Stimulated activated CD4-positive, alpha-beta T cell treated with anti-CD3 and anti-CD28 coated beads, Interleukin-1b, Interleukin-23, amount 100 ng/mL, for 1 hour (primary cell): ENCODE measurements around the gene CEP128.

Experiments
- DNase-seq, 2 donors: peaks; one replicate each; pipeline ENCODE4 v3.0.0-alpha.2; 2020; ENCODE audit warnings: low read depth in 2 of 2

CEP128 gene

DNA sequence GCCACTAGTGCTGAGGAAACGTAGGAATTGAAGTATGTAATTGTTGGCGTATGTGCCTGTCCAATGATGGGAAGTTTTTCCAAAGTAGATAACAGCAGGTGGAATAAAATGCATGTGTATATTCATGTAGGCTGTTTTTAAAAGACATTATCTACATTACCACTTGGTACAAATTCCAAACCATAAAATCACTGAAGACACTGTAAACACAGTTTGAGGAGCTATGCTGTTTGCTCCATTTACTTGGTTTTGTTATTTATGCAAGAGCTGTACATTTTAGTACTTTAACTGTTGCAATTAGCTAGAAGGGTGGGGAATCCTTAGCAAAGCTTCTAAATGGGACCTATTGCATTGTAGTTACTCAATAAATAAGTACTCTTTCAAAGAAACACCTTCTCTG lies 455.8 kb downstream of the CEP128 start:
- no peak for DNase-seq

DNA sequence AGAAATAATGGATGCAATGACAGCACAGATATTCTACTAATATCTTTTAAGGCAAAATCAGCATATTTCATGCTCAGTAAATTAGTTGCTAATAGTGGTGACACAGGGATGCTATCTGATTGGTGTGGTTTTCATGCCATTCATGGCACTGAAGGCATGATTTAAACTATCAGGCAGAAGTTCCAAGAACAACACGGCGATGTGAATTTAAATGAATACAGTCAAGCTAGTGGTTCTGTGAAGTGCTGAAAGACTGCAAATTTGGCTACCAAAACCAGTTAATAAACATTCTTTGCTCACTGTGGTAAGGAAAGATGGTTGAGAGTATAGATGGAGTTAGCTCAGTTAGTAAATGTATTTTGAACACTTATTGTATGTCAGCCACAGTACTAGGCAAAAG lies 458.2 kb downstream of the CEP128 start:
- no peak for DNase-seq

DNA sequence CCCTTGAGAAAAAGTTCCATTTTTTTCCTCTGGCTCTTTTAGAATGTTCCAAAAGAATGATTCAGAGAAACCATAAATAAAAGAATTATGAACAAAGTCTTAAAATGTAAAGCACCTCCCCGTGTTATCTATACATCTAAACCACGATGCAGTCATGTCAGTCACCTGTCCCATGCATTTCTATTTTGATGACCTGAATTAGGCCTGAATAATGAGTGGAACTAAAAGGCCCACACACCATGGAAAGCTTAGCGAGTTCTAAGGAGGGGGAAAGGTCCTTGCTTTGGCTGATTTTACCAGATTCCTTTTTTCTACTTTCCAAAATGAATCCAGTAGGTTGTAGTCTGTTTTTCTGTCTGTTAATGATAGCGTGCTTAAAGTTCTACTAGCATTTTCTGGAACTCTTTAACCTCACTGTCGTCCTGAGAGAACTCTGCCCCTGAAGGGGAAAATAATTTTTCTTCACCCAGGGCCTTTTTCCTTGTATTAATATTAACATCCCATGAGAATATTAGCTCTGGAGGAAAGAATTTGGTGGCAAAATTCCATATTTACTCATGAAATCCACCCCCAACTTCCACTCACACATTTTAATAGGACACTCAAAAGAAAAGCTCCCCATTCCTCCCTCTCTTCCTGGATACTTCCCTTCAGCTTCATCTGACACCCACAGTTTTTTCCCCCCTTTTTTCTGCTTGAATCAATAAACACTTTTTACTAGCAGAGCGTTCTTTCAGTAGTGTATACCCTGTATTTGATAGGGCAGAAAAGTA lies 464.0 kb downstream of the CEP128 start:
- no peak for DNase-seq

DNA sequence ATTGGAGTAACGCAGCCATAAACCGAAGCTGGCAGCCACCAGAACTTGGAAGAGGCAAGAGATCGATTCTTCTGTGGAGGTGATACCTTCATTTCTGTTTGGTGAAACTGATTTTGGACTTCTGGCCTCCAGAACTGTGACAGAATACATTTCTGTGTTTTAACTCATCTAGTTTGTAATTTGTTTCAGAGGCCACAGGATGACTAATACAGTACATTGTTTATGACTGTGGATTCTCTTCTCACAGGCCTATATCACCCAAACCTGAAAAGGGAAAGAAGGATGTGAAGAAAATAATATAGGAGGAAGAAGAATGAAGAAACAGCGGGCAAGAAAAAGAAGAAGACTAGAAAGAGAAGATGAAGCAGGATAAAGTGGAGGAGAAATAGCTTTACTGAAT lies 466.5 kb downstream of the CEP128 start:
- no peak for DNase-seq

DNA sequence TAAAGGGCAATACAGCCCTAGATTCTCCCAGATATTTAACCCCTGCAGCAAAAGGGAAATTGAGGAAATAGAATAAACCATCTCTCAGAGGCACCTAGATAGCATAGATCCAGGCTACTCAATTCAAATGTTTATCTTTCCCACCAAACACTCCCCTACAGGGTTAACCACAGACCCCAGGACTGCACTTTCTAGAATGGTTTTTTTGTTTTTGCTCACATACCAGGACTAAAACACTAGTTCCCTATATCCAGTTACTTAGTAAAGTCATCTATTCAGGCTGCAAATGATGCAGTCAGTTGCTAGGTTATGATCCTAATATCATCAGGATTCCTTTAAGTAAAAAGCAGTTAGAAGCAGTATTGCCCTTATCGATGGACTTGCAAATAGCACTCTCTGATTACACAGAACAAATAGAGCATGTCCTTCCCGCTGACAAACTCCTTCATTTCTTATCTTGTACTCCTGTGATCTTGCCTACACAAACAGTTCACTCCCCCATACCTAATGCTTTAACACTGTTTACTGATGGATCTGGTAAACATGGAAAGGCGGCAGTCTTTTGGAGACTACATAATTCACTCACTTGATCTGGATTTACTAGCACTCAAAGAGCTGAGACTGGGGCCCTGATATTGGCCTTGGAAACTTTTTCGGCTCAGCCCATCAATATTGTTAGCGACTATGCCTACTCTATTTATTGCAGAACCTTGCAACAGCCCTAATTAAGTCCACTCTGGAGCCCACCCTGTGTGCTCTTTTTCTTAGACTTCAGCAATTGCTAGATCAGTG lies 473.0 kb downstream of the CEP128 start:
- DNase-seq = no peak

DNA sequence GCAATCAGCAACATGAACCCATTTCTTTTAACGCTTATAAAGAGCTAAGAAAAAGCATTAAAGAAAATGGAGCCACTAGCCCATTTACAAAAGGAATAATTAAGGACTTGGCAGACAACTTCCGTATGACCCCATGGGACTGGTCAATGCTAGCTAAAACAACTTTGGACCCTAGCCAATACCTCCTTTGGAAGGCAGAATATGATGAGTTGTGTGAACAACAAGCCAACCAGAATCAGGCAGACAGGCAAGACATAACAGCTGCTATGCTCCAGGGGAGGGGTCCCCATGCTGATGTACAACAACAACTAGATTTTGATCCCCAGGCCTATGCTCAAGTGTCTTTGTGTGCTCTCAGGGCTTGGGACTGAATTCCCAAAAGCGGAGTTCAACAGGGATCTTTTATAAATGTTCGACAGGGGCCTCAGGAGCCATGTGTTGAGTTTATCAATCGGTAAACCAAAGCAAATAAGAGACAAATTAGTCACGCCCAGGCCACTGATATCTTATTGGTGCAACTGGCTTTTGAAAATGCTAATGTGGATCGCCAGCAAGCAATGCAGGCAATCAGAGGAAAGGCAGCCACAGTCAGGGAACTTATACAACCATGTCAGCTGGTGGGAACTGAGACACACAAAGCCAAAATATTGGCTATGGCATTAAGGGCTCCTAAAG lies 475.9 kb downstream of the CEP128 start:
- no peak for DNase-seq

DNA sequence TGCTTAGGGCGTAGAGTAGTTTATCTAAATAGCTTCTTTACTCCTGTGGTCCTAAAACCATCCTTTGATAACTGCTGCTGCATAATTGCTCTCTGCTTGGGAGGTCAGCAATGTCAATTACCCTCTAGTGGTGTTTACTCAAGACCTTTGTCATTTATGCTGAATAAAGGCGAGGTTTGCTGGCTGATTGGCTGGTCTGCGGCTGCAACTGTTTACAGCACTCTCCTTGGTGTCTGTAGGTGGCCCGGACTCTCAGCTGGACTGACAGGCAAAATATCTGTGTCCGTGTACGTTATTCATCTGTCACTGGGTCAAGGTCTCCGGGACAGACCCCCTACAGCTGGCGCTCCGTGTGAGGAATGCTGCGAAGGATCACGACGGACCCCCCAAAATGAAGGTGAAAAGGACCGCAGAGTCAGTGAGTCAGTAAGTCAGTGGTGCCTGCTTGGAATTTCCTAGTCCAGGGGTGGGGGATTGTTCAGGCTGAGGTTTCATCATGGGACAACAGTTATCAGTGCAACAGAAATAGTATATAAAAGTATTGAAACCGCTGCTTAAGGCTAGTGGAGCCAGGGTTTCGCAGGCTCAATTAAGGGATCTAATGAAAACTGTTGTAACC lies 476.9 kb downstream of the CEP128 start:
- DNase-seq = no peak

DNA sequence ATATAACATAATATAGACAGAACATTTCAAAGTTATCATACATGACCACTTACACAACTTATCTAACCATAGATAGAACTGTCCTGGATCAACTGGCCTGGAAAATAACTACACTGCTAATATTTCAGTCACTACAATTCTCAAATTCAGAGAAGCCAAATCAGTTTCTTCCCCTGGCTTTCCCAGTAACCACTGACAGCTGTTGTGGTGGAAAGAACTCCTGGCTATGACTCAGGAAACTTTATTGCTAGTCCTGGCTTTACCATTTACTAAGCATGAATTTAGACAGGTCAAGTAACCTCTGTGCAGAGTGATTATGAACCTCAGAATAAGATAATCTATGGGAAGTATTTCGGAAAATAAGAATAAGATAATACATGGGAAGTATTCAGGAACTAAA lies 485.3 kb downstream of the CEP128 start:
- no peak for DNase-seq

DNA sequence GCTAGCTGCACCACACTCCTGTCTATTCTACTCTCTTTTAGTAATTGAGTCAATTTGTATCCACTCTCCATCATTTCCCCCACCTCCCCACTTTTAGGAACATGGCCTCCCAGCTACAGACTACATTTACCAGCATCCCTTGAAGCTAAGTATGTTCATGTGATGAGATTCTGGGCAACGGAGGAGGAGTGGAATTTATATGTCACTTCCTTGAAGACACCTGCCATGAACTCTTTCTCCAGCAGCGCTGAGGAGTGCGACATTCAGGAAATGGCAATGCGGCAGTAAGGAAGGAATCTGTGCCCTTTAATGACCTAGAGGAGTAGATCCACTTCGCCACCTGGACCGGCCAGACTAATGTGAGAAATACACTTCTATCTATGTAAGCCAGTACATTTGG lies 486.5 kb downstream of the CEP128 start:
- DNase-seq = no peak

DNA sequence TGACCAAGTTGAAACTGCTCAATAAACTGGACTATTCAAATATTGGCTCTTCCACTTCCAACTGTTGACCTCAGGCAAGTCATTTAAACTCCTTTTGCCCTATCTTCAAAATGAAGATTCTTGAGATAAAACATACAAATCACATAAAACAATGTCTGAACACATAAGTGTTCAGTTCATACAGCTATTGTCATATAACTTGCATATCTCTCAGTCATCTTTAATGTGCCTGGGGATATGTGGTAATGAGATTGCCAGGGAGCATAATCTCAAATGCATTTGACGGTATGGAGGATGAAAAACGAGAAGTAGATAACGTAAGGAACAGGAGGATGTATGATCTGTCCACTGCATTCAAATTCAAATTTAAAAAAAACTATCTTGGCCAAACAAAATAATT lies 493.3 kb downstream of the CEP128 start:
- DNase-seq = no peak

DNA sequence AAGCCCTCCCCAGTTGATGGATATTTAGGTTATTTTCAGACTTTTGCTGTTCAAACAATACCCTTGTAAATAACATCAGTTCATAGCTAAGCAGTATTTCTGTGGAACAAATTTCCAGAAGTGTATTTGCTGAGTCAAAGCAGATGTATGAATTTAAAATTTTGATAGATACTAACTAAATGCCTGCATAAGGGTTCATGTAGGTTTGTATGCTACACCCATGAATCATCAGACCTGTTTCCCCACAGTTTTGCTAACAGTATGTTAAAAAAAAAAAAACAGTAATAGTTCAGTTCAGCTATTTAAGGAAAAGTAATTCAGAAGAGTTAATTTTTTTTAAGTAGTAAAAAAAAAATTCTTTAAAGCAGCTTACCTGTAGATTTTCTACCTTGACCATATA lies 494.1 kb downstream of the CEP128 start:
- DNase-seq = no peak
